ENCODE measurements around the gene DNAH17.

Gene DNAH17

GRCh38 chr17:78619334-78619733 is 42.1 kb upstream of the DNAH17 start:
- H3K4me3 ChIP-seq (ENCODE audit: low read depth, low read length), result no peak overlapping the region
- no peak for DNase-seq (ENCODE audit: low read depth)
- no peak for TF ChIP-seq CTCF (IDR thresholded peaks at IDR 0.05; ENCODE audit: control insufficient read depth, extremely low read depth, insufficient read depth)

GRCh38 chr17:78618264-78619066 is 41.3 kb upstream of the DNAH17 start:
- TF ChIP-seq CTCF (IDR thresholded peaks at IDR 0.05; ENCODE audit: control insufficient read depth, extremely low read depth, insufficient read depth), result no peak
- no peak for DNase-seq (ENCODE audit: low read depth)
- no peak overlapping the region for H3K4me3 ChIP-seq (ENCODE audit: low read depth, low read length)

GRCh38 chr17:78617511-78618061 is 40.4 kb upstream of the DNAH17 start:
- TF ChIP-seq CTCF (IDR thresholded peaks at IDR 0.05; ENCODE audit: control insufficient read depth, extremely low read depth, insufficient read depth), result no peak
- H3K4me3 ChIP-seq (ENCODE audit: low read depth, low read length), result no peak overlapping the region
- DNase-seq (ENCODE audit: low read depth), result no peak

GRCh38 chr17:78616946-78617345 is 39.8 kb upstream of the DNAH17 start:
- TF ChIP-seq CTCF (IDR thresholded peaks at IDR 0.05; ENCODE audit: control insufficient read depth, extremely low read depth, insufficient read depth), result no peak
- no peak overlapping the region for H3K4me3 ChIP-seq (ENCODE audit: low read depth, low read length)
- no peak for DNase-seq (ENCODE audit: low read depth)

GRCh38 chr17:78615631-78616030 is 38.4 kb upstream of the DNAH17 start:
- DNase-seq (ENCODE audit: low read depth), result no peak
- no peak overlapping the region for H3K4me3 ChIP-seq (ENCODE audit: low read depth, low read length)
- TF ChIP-seq CTCF (IDR thresholded peaks at IDR 0.05; ENCODE audit: control insufficient read depth, extremely low read depth, insufficient read depth), result no peak

- H3K4me3 ChIP-seq (ENCODE audit: low read depth, low read length), result no peak overlapping the region
- TF ChIP-seq CTCF (IDR thresholded peaks at IDR 0.05; ENCODE audit: control insufficient read depth, extremely low read depth, insufficient read depth), result no peak
- no peak for DNase-seq (ENCODE audit: low read depth)
Measured at GRCh38 chr17:78613416-78613815, 36.2 kb upstream of the DNAH17 start.

Data from LNCaP clone FGC (cell line).